ENCODE measurements around the gene HSD17B2. TPM values are rescaled to one million over a fixed set of nuclear protein-coding genes. Genes with fewer than 3 reads are reported as not detected.
"Not testable (repeated sequence)": the region's sequence is repeated elsewhere in the genome, so short reads cannot be mapped to it uniquely, and the experiment has no call there.

Gene HSD17B2
- polyA plus RNA-seq, 1 of the 3 experiments (the other 2 are of a cell fraction): not detected

GRCh38 chr16:82008957-82009592 lies 26.0 kb upstream of the HSD17B2 start:
- WGBS (ENCODE audit: low lambda C conversion rate): 26% methylated on average over 8 of the region's 9 CpGs
- no peak for TF ChIP-seq POLR2AphosphoS5 (IDR thresholded peaks at IDR 0.05; ENCODE audit: low read depth, low read length)
- no peak for TF ChIP-seq MEF2A (IDR thresholded peaks at IDR 0.05; ENCODE audit: borderline replicate concordance, low read depth)
- TF ChIP-seq RXRA (IDR thresholded peaks at IDR 0.05; ENCODE audit: borderline replicate concordance, low read depth): no peak
- no peak for TF ChIP-seq YY1 (IDR thresholded peaks at IDR 0.05; ENCODE audit: low read depth)
- no peak for TF ChIP-seq GATA2 (CRISPR knock-in tag; IDR thresholded peaks at IDR 0.05)
- no peak for TF ChIP-seq TEAD4 (IDR thresholded peaks at IDR 0.05; ENCODE audit: borderline replicate concordance, insufficient read depth)
- no peak for TF ChIP-seq TCF12 (IDR thresholded peaks at IDR 0.05)
- TF ChIP-seq, protein P1, sequence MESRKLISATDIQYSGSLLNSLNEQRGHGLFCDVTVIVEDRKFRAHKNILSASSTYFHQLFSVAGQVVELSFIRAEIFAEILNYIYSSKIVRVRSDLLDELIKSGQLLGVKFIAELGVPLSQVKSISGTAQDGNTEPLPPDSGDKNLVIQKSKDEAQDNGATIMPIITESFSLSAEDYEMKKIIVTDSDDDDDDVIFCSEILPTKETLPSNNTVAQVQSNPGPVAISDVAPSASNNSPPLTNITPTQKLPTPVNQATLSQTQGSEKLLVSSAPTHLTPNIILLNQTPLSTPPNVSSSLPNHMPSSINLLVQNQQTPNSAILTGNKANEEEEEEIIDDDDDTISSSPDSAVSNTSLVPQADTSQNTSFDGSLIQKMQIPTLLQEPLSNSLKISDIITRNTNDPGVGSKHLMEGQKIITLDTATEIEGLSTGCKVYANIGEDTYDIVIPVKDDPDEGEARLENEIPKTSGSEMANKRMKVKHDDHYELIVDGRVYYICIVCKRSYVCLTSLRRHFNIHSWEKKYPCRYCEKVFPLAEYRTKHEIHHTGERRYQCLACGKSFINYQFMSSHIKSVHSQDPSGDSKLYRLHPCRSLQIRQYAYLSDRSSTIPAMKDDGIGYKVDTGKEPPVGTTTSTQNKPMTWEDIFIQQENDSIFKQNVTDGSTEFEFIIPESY (IDR thresholded peaks at IDR 0.05; ENCODE audit: borderline replicate concordance, low read depth): no peak
- no peak overlapping the region for H3K27ac ChIP-seq (ENCODE audit: low read depth in 2 of 2, low read length in 1 of 2)

GRCh38 chr16:82009789-82010188 lies 25.3 kb upstream of the HSD17B2 start:
- H2AFZ ChIP-seq (ENCODE audit: low read depth); H4K20me1 ChIP-seq (ENCODE audit: insufficient read depth); H3K9me3 ChIP-seq; H3K4me3 ChIP-seq (ENCODE audit: low read depth in 2 of 2, low read length in 1 of 2); POLR2A ChIA-PET; H3K9ac ChIP-seq; H3K36me3 ChIP-seq (replicated peaks in 1 of 2; ENCODE audit: control insufficient read depth in 1 of 2, insufficient read depth in 2 of 2, low read length in 1 of 2); H3K79me2 ChIP-seq (ENCODE audit: insufficient read depth); CTCF ChIA-PET; H3F3A ChIP-seq (replicated peaks; ENCODE audit: insufficient read depth); H3K9me2 ChIP-seq; H3K27me3 ChIP-seq (ENCODE audit: insufficient read depth); H3K4me1 ChIP-seq (ENCODE audit: control insufficient read depth in 1 of 2, insufficient read depth in 2 of 2, low read depth in 1 of 2, low read length in 1 of 2); H3K4me2 ChIP-seq; H3K27ac ChIP-seq (ENCODE audit: low read depth in 2 of 2, low read length in 1 of 2); DNase-seq: not testable (repeated sequence)
- WGBS (ENCODE audit: low lambda C conversion rate): 18% methylated on average over 4 of the region's 4 CpGs

More at GRCh38 chr16:82008957-82009592, 26.0 kb upstream of the HSD17B2 start:
- Histone ChIP-seq H3K36me3 (replicated peaks in 1 of 2; ENCODE audit: control insufficient read depth in 1 of 2, insufficient read depth in 2 of 2, low read length in 1 of 2) (no peaks in the 10 kb centered on the region), H3K4me3 (ENCODE audit: low read depth in 2 of 2, low read length in 1 of 2) (no peak overlapping the region), H3K4me1 (ENCODE audit: control insufficient read depth in 1 of 2, insufficient read depth in 2 of 2, low read depth in 1 of 2, low read length in 1 of 2) (peaks cover 0 to 3% of the 10 kb centered on the region in 2 experiments; a peak in 1 of 4 replicates), H3K4me2 (no peak overlapping the region), H3K9ac (no peak overlapping the region), H3K27me3 (ENCODE audit: insufficient read depth) (no peaks in the 10 kb centered on the region), H3K79me2 (ENCODE audit: insufficient read depth) (no peaks in the 10 kb centered on the region), H3K9me2 (no peaks in the 10 kb centered on the region), H3F3A (replicated peaks; ENCODE audit: insufficient read depth) (no peaks in the 10 kb centered on the region), H4K20me1 (ENCODE audit: insufficient read depth) (no peaks in the 10 kb centered on the region), H2AFZ (ENCODE audit: low read depth) (no peak overlapping the region), H3K9me3 (0 out of 2 replicates have a peak, but pooled peaks cover 3% of the 10 kb centered on the region)
- ChIA-PET CTCF (no interaction called here), POLR2A (no interaction called here)
- no peak for DNase-seq

DNA sequence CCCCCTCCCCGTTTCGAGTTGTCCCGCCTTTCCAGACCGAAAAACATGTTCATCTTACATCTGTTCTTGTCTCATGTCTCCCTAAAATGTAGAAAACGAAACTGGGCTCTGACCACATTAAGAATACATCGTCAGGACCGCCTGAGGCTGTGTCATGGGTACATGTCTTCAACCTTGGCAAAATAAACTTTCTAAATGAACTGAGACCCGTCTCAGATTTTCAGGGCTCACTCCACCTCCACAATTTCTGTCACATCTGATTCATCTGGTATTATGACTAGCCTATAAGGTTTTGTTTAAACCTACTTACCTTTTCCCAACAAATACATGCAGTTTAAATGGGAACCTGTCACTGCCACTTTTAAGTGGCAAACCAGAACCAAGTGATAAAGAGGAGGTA lies 24.4 kb upstream of the HSD17B2 start:
- Histone ChIP-seq H3K9me3 (0 out of 2 replicates have a peak, but pooled peaks cover 3% of the 10 kb centered on the region), H3K4me3 (ENCODE audit: low read depth in 2 of 2, low read length in 1 of 2) (no peak overlapping the region), H3K4me1 (ENCODE audit: control insufficient read depth in 1 of 2, insufficient read depth in 2 of 2, low read depth in 1 of 2, low read length in 1 of 2) (no peaks in the 10 kb centered on the region), H3K36me3 (replicated peaks in 1 of 2; ENCODE audit: control insufficient read depth in 1 of 2, insufficient read depth in 2 of 2, low read length in 1 of 2) (no peaks in the 10 kb centered on the region), H2AFZ (ENCODE audit: low read depth) (no peak overlapping the region), H3K79me2 (ENCODE audit: insufficient read depth) (no peaks in the 10 kb centered on the region), H4K20me1 (ENCODE audit: insufficient read depth) (no peaks in the 10 kb centered on the region), H3K9me2 (no peaks in the 10 kb centered on the region), H3K27ac (ENCODE audit: low read depth in 2 of 2, low read length in 1 of 2) (no peak overlapping the region), H3K27me3 (ENCODE audit: insufficient read depth) (no peaks in the 10 kb centered on the region), H3K4me2 (no peak overlapping the region), H3F3A (replicated peaks; ENCODE audit: insufficient read depth) (no peaks in the 10 kb centered on the region), H3K9ac (no peak overlapping the region)
- WGBS (ENCODE audit: low lambda C conversion rate): 21% methylated on average over 8 of the region's 8 CpGs
- CTCF ChIA-PET: no interaction called here
- POLR2A ChIA-PET: no interaction called here
- DNase-seq: no peak
- TF ChIP-seq TAF1 (IDR thresholded peaks at IDR 0.05; ENCODE audit: borderline replicate concordance, low read depth, low read length): no peak
- no peak for TF ChIP-seq TEAD4 (IDR thresholded peaks at IDR 0.05; ENCODE audit: borderline replicate concordance, insufficient read depth)
- no peak for TF ChIP-seq CHD2 (IDR thresholded peaks at IDR 0.05; ENCODE audit: low read length, partially characterized antibody)
- TF ChIP-seq FOSL2 (IDR thresholded peaks at IDR 0.05; ENCODE audit: borderline replicate concordance, low read depth): no peak
- no peak for TF ChIP-seq RFX5 (IDR thresholded peaks at IDR 0.05; ENCODE audit: low read length)
- TF ChIP-seq, protein P2, sequence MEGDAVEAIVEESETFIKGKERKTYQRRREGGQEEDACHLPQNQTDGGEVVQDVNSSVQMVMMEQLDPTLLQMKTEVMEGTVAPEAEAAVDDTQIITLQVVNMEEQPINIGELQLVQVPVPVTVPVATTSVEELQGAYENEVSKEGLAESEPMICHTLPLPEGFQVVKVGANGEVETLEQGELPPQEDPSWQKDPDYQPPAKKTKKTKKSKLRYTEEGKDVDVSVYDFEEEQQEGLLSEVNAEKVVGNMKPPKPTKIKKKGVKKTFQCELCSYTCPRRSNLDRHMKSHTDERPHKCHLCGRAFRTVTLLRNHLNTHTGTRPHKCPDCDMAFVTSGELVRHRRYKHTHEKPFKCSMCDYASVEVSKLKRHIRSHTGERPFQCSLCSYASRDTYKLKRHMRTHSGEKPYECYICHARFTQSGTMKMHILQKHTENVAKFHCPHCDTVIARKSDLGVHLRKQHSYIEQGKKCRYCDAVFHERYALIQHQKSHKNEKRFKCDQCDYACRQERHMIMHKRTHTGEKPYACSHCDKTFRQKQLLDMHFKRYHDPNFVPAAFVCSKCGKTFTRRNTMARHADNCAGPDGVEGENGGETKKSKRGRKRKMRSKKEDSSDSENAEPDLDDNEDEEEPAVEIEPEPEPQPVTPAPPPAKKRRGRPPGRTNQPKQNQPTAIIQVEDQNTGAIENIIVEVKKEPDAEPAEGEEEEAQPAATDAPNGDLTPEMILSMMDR (IDR thresholded peaks at IDR 0.05): no peak
- TF ChIP-seq NRF1 (IDR thresholded peaks at IDR 0.05; ENCODE audit: low read depth, low read length): no peak
- TF ChIP-seq MAX (IDR thresholded peaks at IDR 0.05; ENCODE audit: low read depth): no peak
- TF ChIP-seq ELF1 (IDR thresholded peaks at IDR 0.05): no peak
- TF ChIP-seq EP300 (IDR thresholded peaks at IDR 0.05; ENCODE audit: borderline replicate concordance in 1 of 2, low read depth in 1 of 2, low read length in 1 of 2): no peak
- no peak for TF ChIP-seq RAD21 (IDR thresholded peaks at IDR 0.05; ENCODE audit: low read length)
- TF ChIP-seq RCOR1 (IDR thresholded peaks at IDR 0.05; ENCODE audit: low read length): no peak
- TF ChIP-seq RXRA (IDR thresholded peaks at IDR 0.05; ENCODE audit: borderline replicate concordance, low read depth): no peak

Measured in SK-N-SH (cell line).